Endodermal cell (in vitro differentiated cells): ENCODE results near the gene ANAPC5. TPM values are rescaled to one million over a fixed set of nuclear protein-coding genes. Genes with fewer than 3 reads are reported as not detected.

ENCODE experiments used
- DNase-seq: peaks from one replicate; pipeline ENCODE4 v3.0.0-alpha.2; 2017
- H3K27ac ChIP-seq: 2 replicates; pipeline ENCODE4 v1.5.1; 2013; ENCODE audit warnings: mild to moderate bottlenecking, low read depth, low read length, moderate library complexity
- H3K27me3 ChIP-seq: 2 replicates; pipeline ENCODE4 v1.6.1; 2013; ENCODE audit warnings: mild to moderate bottlenecking, low read length, moderate library complexity; ENCODE audit not compliant: insufficient read depth, control insufficient read depth, poor library complexity, severe bottlenecking
- H3K36me3 ChIP-seq: 2 replicates; pipeline ENCODE4 v1.7.0; 2013; ENCODE audit warnings: mild to moderate bottlenecking, low read length, moderate library complexity; ENCODE audit not compliant: control insufficient read depth, insufficient read depth
- H3K4me1 ChIP-seq: one replicate; pipeline ENCODE4 v1.7.0; 2013; ENCODE audit warnings: low read length; ENCODE audit not compliant: control insufficient read depth, insufficient read depth
- H3K4me3 ChIP-seq: 2 replicates; pipeline ENCODE4 v1.5.1; 2013; ENCODE audit warnings: mild to moderate bottlenecking, low read length, moderate library complexity
- H3K9ac ChIP-seq: 2 replicates; pipeline ENCODE4 v1.6.1; 2013; ENCODE audit warnings: mild to moderate bottlenecking, low read length, moderate library complexity; ENCODE audit not compliant: poor library complexity, severe bottlenecking; ENCODE audit errors: extremely low read depth
- H3K9me3 ChIP-seq: 2 replicates; pipeline ENCODE4 v1.6.1; 2013; ENCODE audit warnings: mild to moderate bottlenecking, low read length, moderate library complexity; ENCODE audit not compliant: control insufficient read depth
- H3K27ac Mint-ChIP-seq: 2 replicates; pipeline ENCODE4 v1.8.0; 2020; ENCODE audit warnings: mixed read lengths
- H3K27me3 Mint-ChIP-seq: 2 replicates; pipeline ENCODE4 v1.8.0; 2021; ENCODE audit warnings: mild to moderate bottlenecking, mixed read lengths; ENCODE audit not compliant: insufficient read depth
- H3K36me3 Mint-ChIP-seq: 2 replicates; pipeline ENCODE4 v1.8.0; 2020; ENCODE audit warnings: low read depth, mixed read lengths
- H3K4me1 Mint-ChIP-seq: 2 replicates; pipeline ENCODE4 v1.8.0; 2020; ENCODE audit warnings: mixed read lengths
- H3K4me3 Mint-ChIP-seq: 2 replicates; pipeline ENCODE4 v1.8.0; 2020; ENCODE audit warnings: mild to moderate bottlenecking, moderate library complexity, mixed read lengths
- H3K9me3 Mint-ChIP-seq: 2 replicates; pipeline ENCODE4 v1.8.0; 2020; ENCODE audit warnings: mild to moderate bottlenecking, mixed read lengths
- WGBS, 2 experiments: methylation state at CpG; one replicate each; pipeline versions ENCODE4 v1.1.5 to v1.1.7; 2013; ENCODE audit warnings: missing lambda C conversion rate in 2 of 2, mixed read lengths in 1 of 2; ENCODE audit not compliant: insufficient coverage in 1 of 2, insufficient read length in 1 of 2; 5-methylcytosine and 5-hydroxymethylcytosine counted together
- total RNA-seq, 2 donors: library from RNA; stranded (reverse); fragmentation: NEBNext Ultra II Directional in 1 of 2; extraction: Animal tissue kit (Norgen Biotek cat#: 25700) in 1 of 2; gene quantifications; 2 replicates in 1 of 2; 3 replicates in 1 of 2; pipeline ENCODE4 v1.2.1, GENCODE V29; 2021
- TF ChIP-seq, protein P1 (sequence below): fragments of 200-600 bp; sonication (generic); conservative IDR thresholded peaks from 2 replicates; pipeline ENCODE4 v1.5.0; 2021; ENCODE audit warnings: antibody characterized with exemption, mild to moderate bottlenecking

The ANAPC5 gene
- total RNA-seq, 2 donors from 2014 or later = 87.7 to 111 TPM

DNA sequence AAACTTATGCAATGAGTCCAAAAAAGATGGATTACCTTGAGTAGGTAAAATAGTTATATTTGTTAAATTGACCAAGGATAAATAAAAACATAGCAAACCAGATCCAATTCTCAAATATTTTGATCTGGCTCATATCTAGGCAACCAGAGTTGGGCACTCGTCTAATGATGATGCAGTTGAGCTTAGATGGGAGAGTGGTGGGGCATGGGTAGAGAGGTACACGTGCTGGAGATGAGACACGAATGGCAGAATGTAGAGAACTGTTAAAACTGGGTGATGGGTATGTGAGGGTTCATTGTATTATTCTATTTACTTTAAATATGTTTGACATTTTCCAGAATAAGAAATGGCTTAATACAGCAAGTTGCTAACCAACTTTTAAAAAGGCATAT is 40.1 kb upstream of the ANAPC5 start:
- Histone ChIP-seq H3K9me3 (no peaks in the 10 kb centered on the region), H3K36me3 (no peaks in the 10 kb centered on the region), H3K27ac (no peak overlapping the region), H3K27me3 (no peaks in the 10 kb centered on the region), H3K4me1 (no peaks in the 10 kb centered on the region), H3K4me3 (no peak overlapping the region), H3K9ac (no peak overlapping the region)
- H3K27me3 Mint-ChIP-seq = no peaks in the 10 kb centered on the region
- no peaks in the 10 kb centered on the region for H3K9me3 Mint-ChIP-seq
- H3K36me3 Mint-ChIP-seq = no peaks in the 10 kb centered on the region
- TF ChIP-seq, protein P1, sequence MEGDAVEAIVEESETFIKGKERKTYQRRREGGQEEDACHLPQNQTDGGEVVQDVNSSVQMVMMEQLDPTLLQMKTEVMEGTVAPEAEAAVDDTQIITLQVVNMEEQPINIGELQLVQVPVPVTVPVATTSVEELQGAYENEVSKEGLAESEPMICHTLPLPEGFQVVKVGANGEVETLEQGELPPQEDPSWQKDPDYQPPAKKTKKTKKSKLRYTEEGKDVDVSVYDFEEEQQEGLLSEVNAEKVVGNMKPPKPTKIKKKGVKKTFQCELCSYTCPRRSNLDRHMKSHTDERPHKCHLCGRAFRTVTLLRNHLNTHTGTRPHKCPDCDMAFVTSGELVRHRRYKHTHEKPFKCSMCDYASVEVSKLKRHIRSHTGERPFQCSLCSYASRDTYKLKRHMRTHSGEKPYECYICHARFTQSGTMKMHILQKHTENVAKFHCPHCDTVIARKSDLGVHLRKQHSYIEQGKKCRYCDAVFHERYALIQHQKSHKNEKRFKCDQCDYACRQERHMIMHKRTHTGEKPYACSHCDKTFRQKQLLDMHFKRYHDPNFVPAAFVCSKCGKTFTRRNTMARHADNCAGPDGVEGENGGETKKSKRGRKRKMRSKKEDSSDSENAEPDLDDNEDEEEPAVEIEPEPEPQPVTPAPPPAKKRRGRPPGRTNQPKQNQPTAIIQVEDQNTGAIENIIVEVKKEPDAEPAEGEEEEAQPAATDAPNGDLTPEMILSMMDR = no peak
- H3K4me3 Mint-ChIP-seq = no peak overlapping the region
- no peaks in the 10 kb centered on the region for H3K4me1 Mint-ChIP-seq
- no peak overlapping the region for H3K27ac Mint-ChIP-seq
- DNase-seq = no peak
- 89 to 92% methylated on average over 2 to 3 of the region's 3 CpGs for WGBS, 2 experiments

DNA sequence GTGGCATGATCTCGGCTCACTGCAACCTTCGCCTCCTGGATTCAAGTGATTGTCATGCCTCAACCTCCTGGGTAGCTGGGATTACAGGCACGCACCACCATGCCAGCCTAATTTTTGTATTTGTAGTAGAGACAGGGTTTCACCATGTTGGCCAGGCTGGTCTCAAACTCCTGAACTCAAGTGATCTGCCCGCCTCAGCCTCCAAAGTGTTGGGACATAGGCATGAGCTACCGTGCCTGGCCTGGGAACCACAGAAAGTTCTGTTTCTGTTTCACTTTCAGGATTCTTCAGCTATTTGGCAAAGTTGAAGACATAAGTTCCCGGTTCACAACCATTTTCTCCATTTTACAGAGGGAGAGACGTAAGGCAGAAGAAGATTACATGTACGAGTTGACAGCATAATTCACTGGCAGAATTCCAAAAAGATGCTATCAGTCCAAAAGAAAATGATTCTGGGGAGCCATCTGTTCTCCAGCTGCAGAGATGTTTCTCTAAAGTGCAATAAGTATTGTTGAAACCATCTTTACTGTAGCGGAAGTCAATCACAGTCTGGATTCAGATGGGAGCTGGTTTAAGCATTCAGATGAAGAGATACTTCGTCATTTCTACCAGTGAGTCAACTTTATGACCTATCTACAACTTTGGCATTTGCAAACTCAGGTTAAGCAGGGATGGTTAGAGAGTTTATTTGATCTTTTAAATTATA is 39.6 kb upstream of the ANAPC5 start:
- DNase-seq = no peak
- Mint-ChIP-seq H3K36me3 (no peaks in the 10 kb centered on the region), H3K4me3 (no peak overlapping the region), H3K9me3 (no peaks in the 10 kb centered on the region), H3K4me1 (no peaks in the 10 kb centered on the region), H3K27me3 (no peaks in the 10 kb centered on the region), H3K27ac (no peak overlapping the region)
- WGBS, 2 experiments = 93 to 94% methylated on average over 10 of the region's 10 CpGs
- no peaks in the 10 kb centered on the region for H3K4me1 ChIP-seq
- H3K36me3 ChIP-seq = no peaks in the 10 kb centered on the region
- TF ChIP-seq, protein P1 = no peak
- no peaks in the 10 kb centered on the region for H3K9me3 ChIP-seq
- H3K9ac ChIP-seq = no peak overlapping the region
- no peak overlapping the region for H3K27ac ChIP-seq
- H3K27me3 ChIP-seq = no peaks in the 10 kb centered on the region
- H3K4me3 ChIP-seq = no peak overlapping the region

DNA sequence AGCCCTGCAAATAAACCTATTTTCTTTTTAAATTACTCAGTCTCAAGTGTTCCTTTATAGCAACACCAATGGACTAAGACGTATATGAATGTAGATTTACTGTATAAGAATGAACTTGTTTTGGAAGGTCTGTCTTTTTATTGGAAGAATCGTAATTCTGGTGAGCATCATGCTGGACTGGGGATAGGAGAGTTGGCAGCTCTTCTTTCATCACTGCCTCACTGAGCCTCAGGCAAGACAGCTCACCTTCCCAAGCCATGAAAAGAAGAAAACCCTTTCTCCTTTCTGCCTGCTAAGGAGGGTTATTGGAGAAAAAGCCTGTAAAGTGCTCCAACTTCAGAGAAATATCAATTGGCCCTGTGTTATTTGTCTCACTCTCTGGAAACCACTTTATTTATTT is 38.6 kb upstream of the ANAPC5 start:
- Histone ChIP-seq H3K9ac (no peak overlapping the region), H3K4me3 (no peak overlapping the region), H3K36me3 (no peaks in the 10 kb centered on the region), H3K27ac (no peak overlapping the region), H3K27me3 (no peaks in the 10 kb centered on the region), H3K9me3 (no peaks in the 10 kb centered on the region), H3K4me1 (no peaks in the 10 kb centered on the region)
- Mint-ChIP-seq H3K4me3 (no peak overlapping the region), H3K27me3 (no peaks in the 10 kb centered on the region), H3K4me1 (no peaks in the 10 kb centered on the region), H3K27ac (no peak overlapping the region), H3K9me3 (no peaks in the 10 kb centered on the region), H3K36me3 (no peaks in the 10 kb centered on the region)
- no peak for DNase-seq
- 92 to 100% methylated on average over 1 to 2 of the region's 2 CpGs for WGBS, 2 experiments
- TF ChIP-seq, protein P1 = no peak
